ENCODE measurements around the gene WDR33.

GRCh38 chr2:127681288-127681804, 129.6 kb downstream of the WDR33 start:
- TF ChIP-seq POLR2A (IDR thresholded peaks at IDR 0.05; ENCODE audit: low read depth, low read length): no peak
- no peak for TF ChIP-seq POLR2AphosphoS5 (IDR thresholded peaks at IDR 0.05; ENCODE audit: low read depth, low read length)
- TF ChIP-seq TAF1 (IDR thresholded peaks at IDR 0.05; ENCODE audit: low read depth, low read length): no peak
- no peak for TF ChIP-seq SPI1 (IDR thresholded peaks at IDR 0.05; ENCODE audit: low read depth, low read length)
